T-helper 1 cell (primary cell): ENCODE measurements around the gene MGAT4A.
A peak's percentile ranks its signal among the peaks of the same experiment; 100 is the strongest.

Experiments used
- DNase-seq, 5 donors: peaks; one replicate each; pipeline ENCODE4 v3.0.0-alpha.2; 2012 to 2020
- total RNA-seq, 4 donors: gene quantifications; one replicate each; lab custom pipeline; 2026; lab: John Stamatoyannopoulos, UW

The MGAT4A gene
- 182 to 304 (median 250) reads per million in 4 donors for total RNA-seq

DNA sequence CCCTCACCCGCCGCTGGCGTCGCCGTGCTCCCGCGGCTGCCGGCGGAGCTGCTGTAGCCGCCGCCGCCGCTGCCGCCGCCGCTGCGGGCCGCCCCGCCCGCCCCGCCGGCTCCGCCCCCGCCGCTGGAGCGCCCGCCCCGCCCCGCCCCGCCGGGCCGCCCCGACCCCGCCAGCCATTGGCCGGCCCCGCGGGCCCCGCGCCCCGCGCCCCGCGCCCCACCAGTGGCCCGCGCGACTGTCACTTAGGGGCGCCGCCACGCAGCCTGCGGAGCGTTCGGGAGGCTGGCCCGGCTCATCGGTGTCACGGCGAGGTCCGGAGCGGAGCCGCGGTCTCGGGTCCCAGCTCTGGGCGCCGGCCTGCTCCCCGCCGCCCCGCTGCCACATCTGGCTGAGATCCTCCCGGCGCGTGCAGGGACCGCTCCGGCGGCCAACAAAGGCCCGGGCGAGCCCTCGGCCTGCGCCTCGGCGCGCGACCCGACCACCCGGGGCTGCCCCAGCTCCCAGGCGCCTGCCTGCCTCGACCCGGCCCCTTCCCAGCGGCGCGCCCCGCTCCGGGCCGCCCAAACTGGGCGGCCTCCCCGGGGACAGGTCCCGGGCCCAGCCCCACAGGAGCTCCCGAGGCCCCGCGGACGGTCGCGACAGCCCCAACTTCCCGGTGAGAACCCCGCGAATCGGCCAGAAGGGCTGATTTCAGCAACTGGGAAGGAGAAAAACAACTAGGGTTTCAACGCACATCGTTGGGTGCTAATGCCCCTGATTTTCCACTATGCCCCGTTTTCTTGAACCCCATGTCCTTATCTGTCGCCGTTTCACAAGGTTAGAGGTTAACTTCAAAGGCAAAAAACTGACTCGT, at the start of gene MGAT4A:
Gene MGAT4A, minus strand, starts transcription at position 92 of the 853 bp plus-strand sequence. CDS start 4,800 bp downstream, outside the sequence.
- DNase-seq: peak; percentile 69 to 85 (median 73)

DNA sequence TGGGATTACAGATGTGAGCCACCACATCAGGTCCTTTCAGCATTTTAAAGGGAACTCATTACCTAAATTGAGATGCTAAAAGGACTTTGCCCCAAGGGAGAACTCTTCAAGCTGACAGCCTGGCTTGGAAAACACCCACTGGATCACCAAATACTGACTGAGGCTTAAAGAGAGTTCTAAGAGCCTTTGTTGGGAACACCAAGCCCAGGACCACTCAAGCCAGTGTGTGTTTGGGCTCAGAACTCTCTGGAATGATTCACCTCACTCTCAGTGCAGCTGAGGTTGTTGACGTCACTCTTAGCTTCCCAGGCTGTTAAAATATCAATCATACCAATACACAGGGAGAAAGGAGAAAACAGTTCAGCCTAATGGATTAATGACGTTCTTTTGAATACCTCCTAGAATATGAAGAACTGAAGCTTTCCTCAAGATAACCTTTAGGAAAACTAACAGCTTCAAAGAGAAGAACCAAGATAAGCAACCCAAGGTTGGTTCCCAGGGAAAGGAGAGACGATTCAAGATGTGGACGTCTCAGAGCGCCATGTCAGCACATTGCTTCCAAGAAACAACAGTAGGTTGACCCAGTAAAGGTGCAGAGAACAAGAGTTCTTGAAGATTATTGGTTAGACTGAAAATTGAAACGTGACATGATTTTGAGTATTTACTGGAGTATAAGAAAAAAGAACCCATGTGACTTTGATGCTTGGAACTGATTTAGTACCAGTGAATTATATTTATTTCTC, 48.0 kb upstream of the MGAT4A start:
- DNase-seq: no peak

DNA sequence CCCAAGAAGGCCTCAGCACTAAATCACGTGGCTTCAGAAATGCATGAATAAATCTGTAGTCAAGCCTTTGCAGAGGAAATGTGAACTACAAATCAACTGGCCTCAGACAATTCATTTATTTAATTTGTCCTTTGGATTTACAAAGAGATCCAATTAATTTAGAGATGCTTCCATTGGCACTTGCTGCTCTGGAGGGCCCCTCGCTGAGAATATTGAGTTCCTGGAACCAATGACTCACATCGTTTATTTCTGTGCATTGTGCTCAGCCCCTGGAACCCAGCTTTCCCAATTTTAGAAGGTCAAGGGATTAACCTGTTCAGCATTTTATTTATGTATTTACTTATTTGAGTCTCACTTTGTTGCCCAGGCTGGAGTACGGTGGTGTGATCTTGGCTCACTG, 47.2 kb upstream of the MGAT4A start:
- DNase-seq: no peak

DNA sequence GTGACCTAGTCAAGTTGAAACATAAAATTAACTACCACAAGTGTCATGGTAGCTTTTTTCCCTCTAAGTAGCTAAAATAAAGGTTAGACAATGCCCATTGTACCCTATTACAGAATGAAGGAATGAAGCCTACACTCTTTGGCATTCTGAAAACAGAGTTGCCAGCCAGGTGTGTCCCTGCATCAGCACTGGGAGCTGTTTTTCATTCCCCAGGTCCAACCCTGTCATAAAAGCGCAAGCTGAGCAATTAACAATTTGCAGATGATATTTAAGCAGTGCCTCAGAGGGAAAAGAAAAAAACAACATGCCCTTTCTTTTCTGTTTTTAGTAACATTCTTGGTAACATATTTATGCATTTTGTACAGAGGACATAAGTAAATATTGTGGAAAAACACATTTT, 46.8 kb upstream of the MGAT4A start:
- DNase-seq: no peak

DNA sequence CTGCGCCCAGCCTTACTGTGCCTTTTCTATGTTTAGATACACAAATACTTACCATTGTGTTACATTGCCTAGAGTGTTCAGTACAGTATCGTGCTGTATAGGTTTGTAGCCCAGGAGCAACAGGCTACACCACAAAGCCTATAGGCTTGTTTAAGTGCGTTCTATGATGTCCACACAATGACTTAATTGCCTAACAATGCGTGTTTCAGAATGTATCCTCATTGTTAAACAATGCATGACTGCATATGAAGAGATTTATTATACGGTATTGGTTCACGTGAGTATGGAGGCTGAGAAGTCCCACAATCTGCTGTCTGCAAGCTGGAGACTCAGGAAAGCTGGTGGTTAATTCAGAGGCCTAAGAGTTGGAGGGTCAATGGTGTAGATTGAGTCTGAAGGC, 46.1 kb upstream of the MGAT4A start:
- no peak for DNase-seq

DNA sequence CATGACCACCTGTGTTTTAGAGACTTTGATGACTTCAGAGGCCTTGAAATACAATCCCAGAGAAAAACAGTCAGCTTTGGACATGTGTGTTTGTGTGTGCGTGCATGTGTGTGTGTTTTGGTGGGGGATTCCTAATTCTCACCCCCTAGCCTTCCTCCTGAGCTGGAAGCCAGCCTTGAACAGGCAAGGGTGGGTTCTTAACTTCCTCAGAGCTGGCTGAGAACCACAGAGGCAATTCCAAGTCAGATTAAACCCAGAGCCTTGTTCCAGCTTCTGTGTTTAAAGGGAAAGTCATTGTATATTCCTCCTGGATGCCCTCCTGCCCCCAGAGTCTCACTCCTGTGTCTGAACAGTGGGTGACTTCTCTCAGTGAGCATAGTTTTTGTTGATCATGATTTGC, 45.2 kb upstream of the MGAT4A start:
- DNase-seq: no peak

DNA sequence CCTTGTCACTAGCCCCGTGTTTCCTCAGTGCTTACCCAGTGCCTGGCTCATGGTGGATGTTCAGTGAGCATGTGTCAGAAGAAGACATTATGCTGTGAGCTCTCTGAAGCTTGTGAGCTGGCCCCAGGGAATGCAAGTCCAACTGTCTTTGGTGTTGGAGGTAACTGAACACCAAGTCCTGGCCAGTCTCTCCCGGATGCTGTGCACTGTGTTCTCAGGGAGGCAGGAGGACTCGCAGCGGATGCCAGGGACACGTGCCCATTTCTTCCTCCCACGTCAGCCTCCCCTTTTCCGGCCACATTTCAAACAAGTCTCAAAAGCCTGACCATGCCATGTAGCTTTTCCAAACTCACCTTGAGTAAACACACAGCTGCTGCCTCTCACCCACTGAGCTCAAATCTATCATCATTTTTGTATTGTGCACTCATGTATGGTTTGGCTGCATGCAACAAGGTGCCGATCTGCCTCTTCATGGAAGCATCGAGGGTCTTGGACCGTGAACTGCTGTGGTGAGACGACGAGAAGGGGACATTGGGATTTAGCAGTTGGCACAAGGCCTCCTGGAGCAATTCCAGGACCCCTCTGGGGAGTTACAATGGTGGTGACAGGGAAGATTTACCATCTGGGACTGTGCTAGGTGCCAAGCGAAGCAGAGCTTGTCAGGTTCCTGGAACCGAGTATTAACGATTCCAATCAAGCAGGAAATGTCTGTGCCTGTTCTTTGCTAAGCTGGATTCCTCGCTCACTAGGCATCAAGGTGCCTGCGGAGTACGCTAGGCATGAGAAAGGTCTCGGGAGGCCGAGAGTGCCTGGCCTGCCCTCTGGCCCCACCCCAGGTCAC, 44.4 kb upstream of the MGAT4A start:
- no peak for DNase-seq

DNA sequence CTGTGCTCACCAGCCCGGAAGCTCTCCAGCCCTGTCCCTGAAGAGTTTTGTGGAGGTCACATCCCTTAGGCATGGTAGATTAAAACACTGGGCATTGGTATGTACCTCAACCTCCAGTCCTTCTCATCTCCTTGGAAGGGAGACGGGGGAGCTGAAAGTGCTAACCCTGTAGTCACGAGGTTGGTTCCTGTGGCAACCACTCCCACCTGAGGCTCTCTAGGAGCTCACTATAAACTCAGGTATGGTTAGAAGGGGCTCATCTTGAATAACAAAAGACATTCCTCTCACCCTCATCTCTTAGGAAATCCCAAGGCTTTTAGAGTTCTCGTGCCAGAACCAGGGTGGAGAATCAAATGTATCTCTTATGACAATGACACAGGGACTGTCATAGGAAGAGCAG, 43.0 kb upstream of the MGAT4A start:
- no peak for DNase-seq

DNA sequence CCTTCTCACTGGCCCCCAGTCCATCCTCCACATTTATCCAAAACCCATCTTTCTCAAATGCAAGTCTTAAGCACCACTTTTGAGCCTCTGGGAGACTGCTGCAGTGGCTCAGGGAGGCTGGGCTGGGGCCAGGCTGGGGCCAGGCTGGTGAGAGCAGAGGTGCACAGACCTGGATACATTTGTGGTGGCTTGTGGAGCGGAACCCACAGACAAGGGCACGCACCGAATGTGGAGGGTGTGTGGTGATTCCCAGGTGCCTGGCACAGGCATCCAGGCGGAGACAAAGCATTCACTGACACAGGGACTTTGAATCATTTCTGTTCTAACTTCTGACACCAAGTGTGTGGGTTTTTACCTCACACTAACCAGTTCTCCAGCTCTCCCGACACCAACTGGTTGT, 42.2 kb upstream of the MGAT4A start:
- no peak for DNase-seq

DNA sequence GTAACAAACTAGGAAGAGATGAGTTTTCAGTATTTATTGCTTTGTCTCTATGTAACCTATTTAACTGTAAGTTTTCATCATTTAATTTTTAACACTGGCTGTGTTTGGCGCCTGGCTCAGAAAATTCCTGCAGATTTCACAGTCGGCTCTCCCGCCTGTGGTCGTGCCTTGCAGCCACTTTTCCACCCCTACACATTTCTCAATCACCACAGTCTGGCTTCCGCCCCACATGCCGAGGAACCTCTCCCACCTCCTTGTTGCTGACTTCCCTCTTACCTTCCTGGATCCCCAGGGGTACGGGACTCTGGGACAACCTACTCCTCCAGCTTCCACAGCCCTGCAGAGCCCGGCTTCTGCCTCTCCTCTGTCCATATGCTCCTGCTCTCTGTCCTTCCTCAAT, 41.6 kb upstream of the MGAT4A start:
- no peak for DNase-seq

DNA sequence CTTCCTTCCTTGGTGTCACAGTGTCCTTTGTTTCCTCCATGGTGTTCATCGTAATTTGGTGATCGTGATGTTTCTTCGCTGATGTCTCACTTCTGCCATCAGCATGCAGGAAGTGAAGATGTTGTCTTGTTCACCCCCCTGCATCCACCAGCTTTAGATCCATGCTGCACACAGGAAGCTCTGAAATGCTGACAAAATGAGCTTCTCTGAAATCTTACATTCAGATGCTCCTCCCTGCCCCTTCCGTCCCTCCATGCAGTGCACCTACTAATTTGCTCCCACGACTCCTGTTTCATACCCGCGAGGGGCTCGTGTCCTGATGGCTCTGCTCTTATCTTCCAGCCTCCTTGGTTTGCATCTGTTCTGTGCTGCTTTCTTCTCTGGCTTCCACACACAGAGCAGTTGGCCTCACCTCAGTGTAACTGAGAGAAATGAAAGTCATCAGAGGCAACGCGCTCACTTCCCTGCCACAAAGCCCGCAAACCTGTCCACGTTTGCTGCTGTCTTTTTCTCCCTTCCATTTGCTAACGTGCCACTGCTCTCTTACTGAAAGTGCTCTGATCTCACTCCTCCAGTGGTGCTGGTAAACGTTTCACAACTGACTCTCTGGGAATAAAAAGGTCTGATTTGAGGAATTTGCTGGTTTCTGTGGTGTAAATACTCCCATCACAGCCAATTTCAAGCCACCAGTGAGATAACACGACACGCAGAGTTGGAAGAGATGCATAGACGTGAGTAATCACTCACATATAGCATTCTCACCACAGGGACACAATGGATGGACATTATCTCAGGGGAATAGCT, 41.0 kb upstream of the MGAT4A start:
- peak; percentile 21 to 91 (median 45) for DNase-seq

DNA sequence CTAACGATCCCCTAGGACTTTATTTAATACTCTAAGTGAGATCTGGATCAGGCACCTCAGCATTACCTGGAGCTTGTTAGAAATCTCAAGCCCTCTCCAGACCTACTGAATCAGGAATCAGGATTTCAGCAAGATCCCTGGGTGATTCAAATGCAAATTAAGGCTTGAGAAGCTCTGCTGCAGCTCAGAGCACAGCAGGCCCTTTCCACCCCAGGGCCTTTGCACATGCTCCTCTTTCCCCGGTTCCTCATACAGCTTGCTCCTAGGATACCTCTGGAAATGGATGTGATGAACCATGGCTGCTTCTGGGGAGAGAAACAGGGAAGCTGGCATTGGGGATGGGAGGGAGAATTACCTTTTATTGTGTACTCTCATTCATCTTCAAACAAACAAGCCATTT, 40.3 kb upstream of the MGAT4A start:
- no peak for DNase-seq

DNA sequence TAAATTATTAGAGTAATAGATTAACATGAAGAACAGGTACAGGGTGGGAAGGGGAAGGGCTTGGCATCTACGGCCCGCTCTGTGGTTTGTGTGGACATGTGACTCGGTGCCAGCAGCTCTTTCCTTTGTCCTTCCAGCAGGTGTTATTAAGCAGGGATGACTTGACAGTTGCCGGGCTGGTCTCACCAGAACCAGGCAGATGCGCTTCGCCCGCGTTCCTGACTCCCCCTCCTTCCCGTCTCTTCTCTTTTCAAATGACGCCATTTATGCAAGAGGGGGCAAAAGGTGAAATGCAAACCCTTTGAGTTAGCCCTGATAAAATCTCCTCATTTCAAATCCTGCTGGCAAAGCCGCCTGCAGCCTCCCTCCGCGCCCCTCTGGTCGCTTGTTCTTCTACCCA, 38.9 kb upstream of the MGAT4A start:
- DNase-seq: peak in 3 of 5 donors; percentile 32 to 45 (median 37)

DNA sequence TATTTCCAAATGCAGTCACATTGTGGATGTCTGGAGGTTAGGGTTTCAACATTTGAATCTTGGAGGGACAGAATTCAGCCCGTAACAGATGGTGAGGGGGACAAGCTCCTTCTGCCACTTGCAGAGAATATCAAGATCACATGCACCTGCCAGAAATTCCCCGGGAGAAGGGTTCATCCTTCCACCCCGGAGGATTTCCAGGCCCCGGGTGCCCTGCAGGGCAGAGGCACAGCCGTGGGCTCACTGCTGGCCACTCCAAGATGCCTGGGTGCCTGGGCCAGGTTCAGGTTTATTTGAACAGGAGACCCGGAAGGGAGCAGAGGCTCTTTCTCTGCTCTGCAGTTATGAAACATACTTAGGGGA, 38.2 kb upstream of the MGAT4A start:
- no peak for DNase-seq

DNA sequence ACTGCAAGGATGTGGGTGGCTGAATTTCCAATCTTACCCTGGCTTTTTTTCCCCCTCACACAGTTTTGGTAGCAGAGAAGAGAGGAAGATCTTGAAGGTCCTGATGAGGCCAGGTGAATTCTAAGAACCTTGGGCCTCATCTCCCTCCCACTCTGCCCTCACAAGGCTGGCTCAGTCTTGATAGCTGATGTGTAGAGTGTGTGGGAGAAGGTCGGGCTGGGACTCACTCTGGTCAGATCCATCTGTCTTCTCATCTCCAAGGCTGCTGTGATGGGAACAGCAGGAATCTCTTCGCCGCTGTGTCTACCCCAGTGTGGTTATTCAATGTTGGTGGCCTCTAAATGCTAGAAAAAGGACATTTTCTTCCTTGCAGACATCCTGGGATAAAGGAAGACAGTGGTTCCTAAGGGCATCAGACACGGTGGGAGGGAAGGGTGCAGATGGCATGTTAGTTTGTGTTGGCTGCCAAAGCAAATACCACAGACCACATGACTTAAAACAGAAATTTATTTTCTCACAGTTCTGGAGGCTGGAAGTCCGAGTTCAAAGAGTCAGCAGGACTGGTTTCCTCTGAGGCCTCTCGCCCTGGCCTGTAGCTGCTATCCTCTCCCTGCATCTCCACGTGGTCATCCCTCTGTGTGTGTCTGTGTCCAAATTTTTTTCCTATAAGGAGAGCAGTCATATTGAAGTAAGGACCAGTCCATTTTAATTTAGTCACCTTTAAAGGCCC, 37.6 kb upstream of the MGAT4A start:
- no peak for DNase-seq

DNA sequence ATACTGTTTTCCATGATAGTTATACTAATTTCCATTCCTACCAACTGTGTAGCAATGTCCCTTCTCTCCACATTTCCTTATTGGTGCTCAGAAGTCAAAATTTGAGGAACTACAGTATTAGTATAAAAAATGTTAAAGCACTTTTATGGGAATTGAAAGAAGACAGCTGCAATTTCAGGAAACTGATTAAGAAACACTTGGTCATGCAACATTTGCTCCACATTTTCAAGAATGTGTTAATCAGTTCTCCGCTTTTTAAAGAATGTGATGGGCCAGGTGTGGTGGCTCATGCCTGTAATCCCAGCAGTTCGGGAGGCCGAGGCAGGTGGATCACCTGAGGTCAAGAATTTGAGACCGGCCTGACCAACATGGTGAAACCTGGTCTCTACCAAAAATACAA, 33.6 kb upstream of the MGAT4A start:
- no peak for DNase-seq

DNA sequence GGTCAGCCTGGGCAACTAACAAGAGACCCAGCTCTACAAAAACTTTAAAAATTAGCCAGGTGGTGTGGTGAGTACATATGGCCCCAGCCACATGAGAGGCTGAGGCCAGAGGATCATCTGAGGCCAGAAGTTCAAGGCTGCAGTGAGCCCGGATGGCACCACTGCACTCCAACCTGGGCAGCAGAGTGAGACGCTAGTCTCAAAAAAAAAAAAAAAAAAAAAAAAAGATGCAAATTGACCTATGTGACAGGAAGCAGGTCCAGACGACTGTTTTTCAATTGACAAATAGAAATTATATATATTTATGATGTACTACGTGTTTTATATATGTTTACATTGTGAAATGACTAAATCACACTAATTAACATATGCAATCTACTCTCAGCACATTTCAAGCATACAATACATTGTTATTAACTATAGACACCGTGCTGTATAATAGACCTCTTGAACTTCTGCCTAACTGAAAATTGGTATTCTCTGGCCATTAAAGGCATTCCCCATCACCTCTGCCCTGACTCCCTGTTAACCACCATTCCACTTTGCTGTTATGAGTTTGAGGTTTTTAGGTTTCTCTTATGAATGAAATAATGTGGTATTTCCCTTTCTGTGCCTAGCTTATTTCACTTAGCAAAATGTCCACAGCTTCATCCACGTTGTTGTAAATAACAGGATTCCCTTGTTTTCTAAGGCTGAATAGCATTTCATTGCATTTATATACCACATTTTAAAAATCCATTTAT, 32.4 kb upstream of the MGAT4A start:
- DNase-seq: no peak

DNA sequence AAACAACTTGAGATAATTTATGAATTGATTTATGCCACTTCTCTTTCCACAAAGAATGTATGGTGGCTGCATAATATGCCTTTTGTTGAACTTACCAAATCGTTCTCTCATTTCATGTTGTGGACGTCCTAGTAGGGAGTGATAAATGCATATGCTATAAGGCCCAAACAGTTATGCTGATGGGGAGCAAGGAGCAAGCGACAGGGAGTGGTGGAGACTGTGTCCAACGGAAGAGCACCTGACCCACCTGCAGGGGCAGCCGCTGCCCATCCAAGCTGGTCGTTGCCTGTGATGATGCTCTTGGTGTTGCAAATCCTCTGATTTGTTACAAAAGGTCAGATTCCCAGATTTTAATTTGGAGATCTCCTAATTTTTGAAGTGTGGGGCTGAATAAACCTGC, 31.0 kb upstream of the MGAT4A start:
- DNase-seq: no peak

DNA sequence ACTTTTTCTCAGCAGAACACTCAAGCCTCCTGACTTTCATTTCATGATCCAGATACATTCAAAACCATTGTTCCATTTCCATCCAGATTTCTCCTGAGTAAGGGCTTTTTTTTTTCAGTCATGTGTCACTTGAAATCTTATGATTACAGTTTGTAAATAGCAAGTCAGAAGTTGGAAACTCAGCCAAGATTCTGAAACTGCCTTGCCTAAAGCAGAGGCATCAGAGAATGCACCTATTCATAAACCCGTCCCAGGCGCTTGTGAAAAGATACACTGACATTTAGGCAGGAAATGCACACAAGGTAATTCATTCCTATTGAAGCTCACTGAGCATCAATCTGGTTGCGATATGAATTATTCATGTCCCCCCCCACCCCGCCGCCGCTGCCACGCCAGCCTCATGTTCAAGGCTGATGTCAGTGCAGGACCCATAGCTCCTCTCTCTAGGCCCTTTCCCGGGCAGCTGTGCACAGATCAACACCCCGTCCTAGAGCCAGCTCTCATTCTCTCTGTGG, 30.4 kb upstream of the MGAT4A start:
- peak in 3 of 5 donors; percentile 38 to 68 (median 44) for DNase-seq

DNA sequence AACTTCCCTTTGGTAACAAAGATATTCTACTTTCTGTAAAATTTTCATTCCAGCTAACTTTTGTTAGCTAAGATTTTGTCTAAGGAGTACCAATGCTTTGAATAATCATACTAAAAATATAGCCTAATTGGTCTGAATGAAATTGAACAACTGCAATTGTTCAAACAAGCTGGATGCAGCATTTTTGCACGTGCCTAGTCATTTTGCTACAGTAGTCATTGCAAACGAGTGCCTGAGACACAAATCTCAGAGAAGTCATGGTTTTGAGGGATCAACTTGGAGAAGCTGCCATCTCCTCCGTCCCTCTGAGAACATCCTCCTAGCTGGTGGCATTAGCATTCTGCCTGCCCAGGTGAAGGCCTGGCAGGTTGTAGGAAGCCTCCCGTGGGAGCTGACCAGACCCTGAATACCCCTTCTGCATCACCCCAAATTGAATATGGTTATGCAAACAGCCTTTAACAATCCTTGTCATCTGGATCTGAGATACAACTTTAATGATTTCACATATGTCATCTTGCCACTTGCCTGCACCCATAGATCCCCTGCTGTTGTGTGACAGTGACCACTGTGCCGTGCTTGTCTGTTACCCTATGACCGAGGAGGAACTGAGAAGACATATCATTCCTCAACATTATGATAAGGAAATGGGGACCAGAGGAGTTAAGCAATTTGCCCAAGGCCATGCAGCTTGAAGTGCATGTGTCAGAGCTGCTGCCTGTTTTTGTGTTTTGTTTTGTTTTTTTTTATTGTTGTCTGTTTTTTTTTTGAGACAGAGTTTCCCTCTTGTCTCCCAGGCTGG, 29.1 kb upstream of the MGAT4A start:
- DNase-seq: no peak
